Breast epithelium (tissue), 4 donors: ENCODE results near the gene MARF1. TPM values are rescaled to one million over a fixed set of nuclear protein-coding genes. Genes with fewer than 3 reads are reported as not detected.

Experiments used
- DNase-seq, 2 donors: peaks; one replicate each; pipeline ENCODE4 v3.0.0-alpha.2; 2019; ENCODE audit warnings: low spot score in 2 of 2
- H3K27ac ChIP-seq, 2 donors: fragments of 200-600 bp; sonication (generic) in 1 of 2; one replicate each; pipeline ENCODE4 v1.5.1; 2016 to 2019; ENCODE audit warnings: mild to moderate bottlenecking in 1 of 2
- H3K27me3 ChIP-seq, 2 donors: fragments of 200-600 bp; sonication (generic) in 1 of 2; one replicate each; pipeline versions ENCODE4 v1.5.1 to v1.6.0; 2017 to 2019; ENCODE audit warnings: control low read depth in 1 of 2, mild to moderate bottlenecking in 1 of 2
- H3K36me3 ChIP-seq: fragments of 200-600 bp; one replicate; pipeline ENCODE4 v1.5.1; 2019
- H3K4me1 ChIP-seq, 2 donors: fragments of 200-600 bp; sonication (generic); one replicate each; pipeline ENCODE4 v1.5.1; 2016 to 2019; ENCODE audit warnings: control low read depth in 1 of 2
- H3K4me3 ChIP-seq, 3 donors: fragments of 200-600 bp; sonication (generic); 1 replicate in 2 of 3; 2 replicates in 1 of 3; pipeline ENCODE4 v1.5.1; 2016 to 2019; ENCODE audit warnings: mild to moderate bottlenecking in 3 of 3, moderate library complexity in 2 of 3
- H3K9me3 ChIP-seq, 2 donors: fragments of 200-600 bp; sonication (generic) in 1 of 2; one replicate each; pipeline ENCODE4 v1.5.1; 2016 to 2019; ENCODE audit warnings: control low read depth in 1 of 2
- POLR2A ChIP-seq: fragments of 450-650 bp; IDR thresholded peaks from one replicate; pipeline ENCODE4 v1.6.1; 2016; ENCODE audit warnings: antibody characterized with exemption, mild to moderate bottlenecking, moderate library complexity
- POLR2AphosphoS5 ChIP-seq, 3 donors: sonication (generic); formaldehyde crosslinking; IDR thresholded peaks; one replicate each; pipeline ENCODE4 v1.6.1; 2017; ENCODE audit warnings: antibody characterized with exemption in 3 of 3
- intact Hi-C: fragments of 100-400 bp; cut with DNase I; formaldehyde crosslinking; loops from one replicate; pipeline ENCODE4 v1.15.1; 2023; ENCODE audit warnings: low total_unique reads
- total RNA-seq, 3 donors: library from RNA; depleted of rRNA; stranded (reverse); fragments of >200 nt; gene quantifications; one replicate each; pipeline ENCODE4 v1.1.0, GENCODE V29; 2016
- TF ChIP-seq, protein P1 (sequence below), 3 donors: fragments of 450-650 bp; IDR thresholded peaks; one replicate each; pipeline ENCODE4 v1.5.1; 2016 to 2017; ENCODE audit warnings: antibody characterized with exemption in 3 of 3, mild to moderate bottlenecking in 3 of 3, moderate library complexity in 3 of 3

MARF1 gene
- total RNA-seq, 3 donors from 2014 or later = 42.9 to 49.3 (median 47.5) TPM

DNA sequence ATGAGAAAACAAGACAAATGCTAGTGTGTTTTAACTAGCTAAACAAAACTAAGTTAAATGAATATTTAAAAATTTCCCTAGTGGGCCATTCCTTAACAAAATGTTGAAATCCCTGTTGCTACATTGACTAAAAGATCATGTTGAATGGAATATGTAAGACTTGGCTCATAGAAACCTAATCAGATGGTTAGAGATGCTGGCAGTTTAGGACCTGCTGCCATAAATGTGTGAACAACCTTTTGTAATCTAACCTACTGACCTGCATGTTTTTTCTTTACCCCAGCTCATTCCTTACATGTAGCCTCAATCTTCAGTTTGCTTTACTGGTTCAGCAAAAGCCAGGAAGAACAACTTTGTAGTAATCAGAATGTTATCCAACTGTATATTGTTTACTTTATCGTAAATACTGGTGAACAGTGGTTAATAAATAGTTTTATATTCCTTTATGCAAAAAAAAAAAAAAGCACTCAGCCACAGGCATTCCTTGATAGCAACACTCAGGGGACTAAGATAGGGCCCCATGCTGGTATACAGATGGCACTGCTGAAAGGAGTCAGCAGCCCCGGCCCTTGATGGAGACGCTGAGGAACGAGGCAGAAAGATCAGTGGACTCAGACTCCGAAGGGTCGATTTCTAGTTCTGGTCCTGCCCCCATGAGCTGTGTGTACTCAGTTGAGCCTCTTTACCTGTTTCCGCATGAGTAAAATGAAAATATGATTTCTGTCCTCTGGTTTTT, 78.2 kb downstream of the MARF1 start:
- Histone ChIP-seq H3K27ac (no peak overlapping the region), H3K27me3 (no peaks in the 10 kb centered on the region), H3K4me3 (no peak overlapping the region), H3K9me3 (no peaks in the 10 kb centered on the region), H3K36me3 (no peaks in the 10 kb centered on the region), H3K4me1 (no peaks in the 10 kb centered on the region)
- intact Hi-C loops = no loop called here
- TF ChIP-seq POLR2AphosphoS5 (IDR thresholded peaks at IDR 0.05) = no peak
- TF ChIP-seq POLR2A = no peak
- TF ChIP-seq, protein P1, sequence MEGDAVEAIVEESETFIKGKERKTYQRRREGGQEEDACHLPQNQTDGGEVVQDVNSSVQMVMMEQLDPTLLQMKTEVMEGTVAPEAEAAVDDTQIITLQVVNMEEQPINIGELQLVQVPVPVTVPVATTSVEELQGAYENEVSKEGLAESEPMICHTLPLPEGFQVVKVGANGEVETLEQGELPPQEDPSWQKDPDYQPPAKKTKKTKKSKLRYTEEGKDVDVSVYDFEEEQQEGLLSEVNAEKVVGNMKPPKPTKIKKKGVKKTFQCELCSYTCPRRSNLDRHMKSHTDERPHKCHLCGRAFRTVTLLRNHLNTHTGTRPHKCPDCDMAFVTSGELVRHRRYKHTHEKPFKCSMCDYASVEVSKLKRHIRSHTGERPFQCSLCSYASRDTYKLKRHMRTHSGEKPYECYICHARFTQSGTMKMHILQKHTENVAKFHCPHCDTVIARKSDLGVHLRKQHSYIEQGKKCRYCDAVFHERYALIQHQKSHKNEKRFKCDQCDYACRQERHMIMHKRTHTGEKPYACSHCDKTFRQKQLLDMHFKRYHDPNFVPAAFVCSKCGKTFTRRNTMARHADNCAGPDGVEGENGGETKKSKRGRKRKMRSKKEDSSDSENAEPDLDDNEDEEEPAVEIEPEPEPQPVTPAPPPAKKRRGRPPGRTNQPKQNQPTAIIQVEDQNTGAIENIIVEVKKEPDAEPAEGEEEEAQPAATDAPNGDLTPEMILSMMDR (IDR thresholded peaks at IDR 0.05) = no peak
- no peak for DNase-seq

DNA sequence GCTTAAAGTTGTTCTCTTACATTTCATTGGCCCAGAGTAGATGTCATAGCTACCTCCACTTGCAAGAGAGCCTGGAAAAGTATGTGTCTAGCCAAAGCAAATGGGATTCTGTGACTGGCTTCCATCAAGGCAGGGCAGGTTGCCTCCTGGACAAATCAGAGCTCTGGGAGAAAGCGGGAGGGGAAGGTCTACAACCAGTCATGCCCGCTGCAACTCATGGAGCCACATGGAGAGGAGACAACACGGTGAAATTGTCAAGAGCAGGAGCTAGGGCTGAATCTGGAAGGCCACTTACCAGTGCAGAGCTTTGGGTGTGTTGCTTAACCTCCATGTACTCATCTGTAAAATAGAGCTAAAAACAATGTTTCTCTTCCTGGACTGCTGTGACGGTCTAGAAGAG, 83.8 kb downstream of the MARF1 start:
- Histone ChIP-seq H3K9me3 (no peaks in the 10 kb centered on the region), H3K27me3 (no peaks in the 10 kb centered on the region), H3K4me1 (no peaks in the 10 kb centered on the region), H3K4me3 (no peak overlapping the region), H3K27ac (no peak overlapping the region), H3K36me3 (no peaks in the 10 kb centered on the region)
- TF ChIP-seq, protein P1 (IDR thresholded peaks at IDR 0.05) = no peak
- TF ChIP-seq POLR2A = no peak
- TF ChIP-seq POLR2AphosphoS5 (IDR thresholded peaks at IDR 0.05) = no peak
- no peak for DNase-seq
- intact Hi-C loops = no loop called here

DNA sequence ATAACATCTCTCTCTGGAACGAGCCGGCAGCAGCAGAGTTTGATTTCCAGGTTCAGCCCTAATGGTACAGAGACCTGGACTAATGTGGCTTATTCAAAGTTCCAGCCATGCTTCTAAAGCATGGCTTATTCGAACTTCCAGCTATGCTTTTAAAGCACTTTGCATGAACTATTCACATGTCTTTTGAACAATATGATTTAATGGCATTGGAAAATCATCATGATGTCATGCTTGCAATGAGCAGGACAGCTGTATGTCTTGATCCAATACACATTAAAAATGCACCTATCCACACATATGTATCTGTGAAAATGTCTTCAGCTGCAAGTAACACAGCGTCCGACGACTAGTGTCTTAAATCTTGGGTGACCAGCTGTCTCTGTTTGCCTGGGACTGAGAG, 85.7 kb downstream of the MARF1 start:
- TF ChIP-seq POLR2AphosphoS5 (IDR thresholded peaks at IDR 0.05) (no peak), POLR2A (no peak)
- TF ChIP-seq, protein P1 (IDR thresholded peaks at IDR 0.05) = no peak
- intact Hi-C loops = no loop called here
- Histone ChIP-seq H3K4me1 (no peaks in the 10 kb centered on the region), H3K9me3 (no peaks in the 10 kb centered on the region), H3K27ac (no peak overlapping the region), H3K36me3 (no peaks in the 10 kb centered on the region), H3K4me3 (no peak overlapping the region), H3K27me3 (no peaks in the 10 kb centered on the region)
- DNase-seq = no peak

DNA sequence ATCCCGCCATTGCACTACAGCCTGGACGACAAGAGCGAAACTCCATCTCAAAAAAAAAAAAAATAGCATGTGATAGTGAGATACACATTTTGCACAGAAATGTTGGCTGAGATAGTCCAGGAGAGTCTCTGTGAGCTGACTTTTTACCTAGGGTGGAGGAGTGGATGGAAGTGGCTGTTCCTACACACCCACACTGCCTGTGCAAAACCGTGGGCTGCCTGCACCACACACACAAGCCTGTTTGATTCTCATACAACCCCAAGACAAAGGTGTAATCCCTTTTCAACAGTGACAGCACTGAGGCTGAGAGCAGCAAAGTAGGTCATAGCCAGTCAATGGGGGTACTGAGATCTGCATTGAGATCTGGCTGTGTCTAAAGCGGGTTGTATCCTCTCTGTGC, 86.8 kb downstream of the MARF1 start:
- Histone ChIP-seq H3K4me1 (no peaks in the 10 kb centered on the region), H3K27me3 (no peaks in the 10 kb centered on the region), H3K27ac (no peak overlapping the region), H3K9me3 (no peaks in the 10 kb centered on the region), H3K4me3 (no peak overlapping the region), H3K36me3 (no peaks in the 10 kb centered on the region)
- TF ChIP-seq POLR2A = no peak
- TF ChIP-seq, protein P1 (IDR thresholded peaks at IDR 0.05) = no peak
- no peak for TF ChIP-seq POLR2AphosphoS5 (IDR thresholded peaks at IDR 0.05)
- intact Hi-C loops = no loop called here
- no peak for DNase-seq

DNA sequence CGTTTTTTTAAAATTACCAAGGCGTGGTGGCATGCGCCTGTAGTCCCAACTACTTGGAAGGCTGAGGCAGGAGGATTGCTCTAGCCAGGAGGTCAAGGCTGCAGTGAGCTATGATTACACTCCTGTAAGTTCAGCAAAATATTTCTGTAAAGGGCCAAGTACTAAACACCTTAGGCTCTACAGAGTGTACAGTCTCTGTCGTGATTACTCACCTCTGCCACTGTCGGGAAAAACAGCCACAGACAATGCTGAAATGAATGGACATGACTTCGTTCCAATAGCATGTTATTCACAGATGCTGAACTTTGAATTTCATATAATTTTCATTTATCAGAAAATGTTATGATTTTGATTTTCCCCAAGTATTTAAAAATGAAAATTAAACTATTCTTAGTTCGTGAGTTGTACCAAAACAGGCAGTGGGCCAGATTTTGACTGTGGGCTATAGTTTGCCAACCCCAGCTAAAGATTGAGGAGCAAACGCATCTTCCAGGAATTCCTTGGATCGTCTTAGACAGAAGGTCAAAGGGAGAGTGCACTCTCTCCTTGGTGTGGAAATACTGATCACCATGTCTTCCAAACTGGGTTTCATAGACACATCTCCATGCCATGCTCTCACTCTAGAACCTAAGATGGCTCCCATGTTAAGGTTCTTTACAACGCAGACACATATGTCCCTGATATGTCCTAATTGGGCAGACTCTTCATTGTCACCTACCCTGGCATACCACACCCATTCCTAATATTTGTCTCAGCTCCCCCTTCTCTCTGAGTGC, 89.5 kb downstream of the MARF1 start:
- intact Hi-C loops = no loop called here
- H3K27ac ChIP-seq = no peak overlapping the region

More for the DNA sequence above, 89.5 kb downstream of the MARF1 start:
- Histone ChIP-seq H3K9me3 (no peaks in the 10 kb centered on the region), H3K27me3 (no peaks in the 10 kb centered on the region), H3K4me3 (no peak overlapping the region), H3K4me1 (no peaks in the 10 kb centered on the region), H3K36me3 (no peaks in the 10 kb centered on the region)
- DNase-seq = no peak
- TF ChIP-seq, protein P1 (IDR thresholded peaks at IDR 0.05) = no peak
- TF ChIP-seq POLR2A (no peak), POLR2AphosphoS5 (IDR thresholded peaks at IDR 0.05) (no peak)
